Sciatic nerve (tissue), 2 donors: ENCODE data around the gene GNA15. TPM values are rescaled to one million over a fixed set of nuclear protein-coding genes. Genes with fewer than 3 reads are reported as not detected.

Source experiments
- ATAC-seq: fragments of 200-7000 bp; cut with Tn5 transposase; one replicate; pipeline ENCODE4 v1.9.1; 2020; ENCODE audit warnings: mild to moderate bottlenecking, moderate library complexity
- DNase-seq: peaks from one replicate; pipeline ENCODE4 v3.0.0-alpha.2; 2020; ENCODE audit warnings: low spot score
- intact Hi-C: fragments of 100-400 bp; cut with DNase I; formaldehyde crosslinking; loops from one replicate; pipeline ENCODE4 v1.14.2; 2022
- total RNA-seq: library from RNA; stranded (reverse); fragmentation: NEBNext Ultra II Directional; extraction: Animal tissue kit (Norgen Biotek cat#: 25700); gene quantifications from one replicate; pipeline ENCODE4 v1.2.1, GENCODE V29; 2021
- donor health status: DM: no; HTN: no; CAD: no.
- donor health status: DM: no; HTN: no; CAD: no.

GNA15 gene
- total RNA-seq, 1 donor from 2014 or later, result 9.5 TPM

DNA sequence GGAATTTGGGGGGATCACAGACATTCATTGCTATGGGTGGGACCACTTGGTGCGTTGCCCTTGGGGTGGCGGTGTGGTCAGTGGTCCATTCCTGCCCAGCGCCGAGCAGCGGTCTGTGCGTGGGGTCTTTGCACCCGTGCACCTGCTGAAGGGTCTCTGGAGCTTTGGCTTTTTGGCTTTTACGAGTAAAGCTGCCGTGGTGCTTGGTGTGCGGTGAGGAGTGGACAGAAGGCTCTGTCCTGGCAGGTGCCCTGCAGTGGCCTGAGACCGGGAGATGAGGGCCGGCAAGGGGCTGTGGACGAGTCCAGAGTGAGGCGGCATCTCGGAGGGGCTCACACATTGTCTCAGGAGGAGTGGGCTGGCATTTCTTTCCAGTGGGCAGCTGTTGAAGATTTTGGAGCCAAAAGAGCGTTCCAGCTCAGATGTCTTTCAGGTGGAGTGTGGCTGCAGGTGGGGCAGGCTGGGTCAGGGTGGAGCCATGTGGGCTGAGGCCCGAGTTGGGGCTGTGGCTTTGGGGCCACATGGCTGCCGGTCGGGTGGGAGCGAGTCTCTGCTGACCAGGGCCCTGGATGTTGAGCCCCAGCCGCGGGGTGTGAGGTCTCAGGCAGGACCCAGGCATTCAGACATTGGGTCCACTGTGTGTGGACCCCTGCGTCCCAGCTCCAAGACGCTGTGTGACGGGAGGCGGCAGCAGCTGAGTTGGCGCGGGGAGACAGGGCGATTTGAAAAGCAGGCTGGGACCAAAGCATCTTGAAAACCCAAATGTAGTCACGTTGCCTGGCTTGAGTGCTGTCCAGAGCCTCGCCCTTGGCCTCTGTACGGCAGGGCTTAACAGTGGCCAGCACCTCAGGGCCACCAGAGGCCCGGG is 30.0 kb upstream of the GNA15 start:
- intact Hi-C loops, result loop anchor here (10.0 kb wide), 1 partner anchor 151 kb away; no protein-coding TSS in a partner anchor
- peak; percentile 19 for ATAC-seq
- DNase-seq, result no peak

DNA sequence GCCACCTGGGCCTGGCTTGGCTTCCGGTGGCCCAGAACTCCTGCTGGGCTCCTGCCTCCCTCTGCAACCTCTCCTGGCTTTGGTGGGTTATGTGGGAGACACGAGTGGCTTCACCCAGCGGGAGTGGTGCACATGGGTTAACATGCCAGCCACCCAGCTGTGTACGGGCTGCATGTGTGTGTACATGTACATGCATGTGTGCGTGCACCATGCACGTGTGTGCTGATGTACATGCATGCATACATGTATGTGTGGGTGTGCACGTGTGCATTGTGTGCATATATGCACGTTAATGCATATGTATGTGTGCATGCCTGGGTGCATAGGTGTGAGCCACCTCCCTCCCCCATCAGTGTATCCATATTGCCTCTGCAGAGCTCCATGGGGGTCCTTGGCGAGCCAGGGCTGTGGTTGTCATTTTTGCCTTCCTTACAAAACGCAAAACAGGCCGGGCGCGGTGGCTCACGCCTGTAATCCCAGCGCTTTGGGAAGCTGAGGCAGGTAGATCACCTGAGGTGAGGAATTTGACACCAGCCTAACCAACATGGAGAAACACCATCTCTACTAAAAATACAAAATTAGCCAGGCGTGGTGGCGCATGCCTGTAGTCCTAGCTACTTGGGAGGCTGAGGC is 29.2 kb upstream of the GNA15 start:
- no peak for DNase-seq
- intact Hi-C loops, result loop anchor here (10.0 kb wide), 1 partner anchor 152 kb away; no protein-coding TSS in a partner anchor

DNA sequence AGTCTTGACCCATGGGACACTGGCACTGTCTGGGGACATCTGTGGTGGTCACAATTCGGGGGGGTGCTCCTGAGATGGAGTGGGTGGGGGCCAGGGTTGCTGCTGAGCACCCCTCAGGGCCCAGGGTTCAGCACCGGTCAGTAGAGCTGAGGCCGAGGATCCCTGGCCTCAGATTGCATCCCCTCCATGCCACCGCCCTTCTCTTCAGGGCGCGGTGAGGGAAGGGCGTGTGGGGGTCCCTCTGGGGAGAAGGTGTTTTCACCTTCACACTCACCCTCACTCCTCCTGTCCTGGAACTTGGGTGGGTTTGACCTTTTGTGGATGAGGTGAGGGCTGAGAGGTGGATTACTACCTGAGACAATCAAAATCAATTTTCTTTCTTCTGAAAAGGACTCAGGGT is 28.2 kb upstream of the GNA15 start:
- ATAC-seq (no peak), DNase-seq (no peak)
- intact Hi-C loops, result loop anchor here (10.0 kb wide), 1 partner anchor 153 kb away; no protein-coding TSS in a partner anchor

More for the DNA sequence above, 29.2 kb upstream of the GNA15 start:
- no peak for ATAC-seq

DNA sequence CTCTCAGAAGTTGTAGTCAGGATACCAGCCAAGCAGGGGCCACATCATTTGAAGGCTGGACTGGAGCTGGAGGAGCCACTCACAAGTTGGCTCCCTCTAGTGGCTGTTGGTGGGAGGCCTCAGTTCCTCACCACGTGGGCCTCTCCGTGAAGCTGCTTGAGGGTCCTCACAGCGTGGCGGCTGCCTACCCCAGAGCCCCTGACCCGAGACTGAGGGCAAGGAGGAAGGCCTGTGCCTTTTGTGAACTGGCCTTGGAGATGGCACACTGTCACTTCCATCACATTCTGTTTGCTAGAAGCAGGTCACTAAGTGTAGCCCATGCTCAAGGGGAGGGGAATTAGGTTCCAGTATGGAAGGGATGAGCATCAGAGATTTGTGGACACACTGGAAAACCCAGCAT is 27.1 kb upstream of the GNA15 start:
- peak; percentile 51 for ATAC-seq
- no peak for DNase-seq
- intact Hi-C loops, result loop anchor here (10.0 kb wide), 1 partner anchor 154 kb away; no protein-coding TSS in a partner anchor

DNA sequence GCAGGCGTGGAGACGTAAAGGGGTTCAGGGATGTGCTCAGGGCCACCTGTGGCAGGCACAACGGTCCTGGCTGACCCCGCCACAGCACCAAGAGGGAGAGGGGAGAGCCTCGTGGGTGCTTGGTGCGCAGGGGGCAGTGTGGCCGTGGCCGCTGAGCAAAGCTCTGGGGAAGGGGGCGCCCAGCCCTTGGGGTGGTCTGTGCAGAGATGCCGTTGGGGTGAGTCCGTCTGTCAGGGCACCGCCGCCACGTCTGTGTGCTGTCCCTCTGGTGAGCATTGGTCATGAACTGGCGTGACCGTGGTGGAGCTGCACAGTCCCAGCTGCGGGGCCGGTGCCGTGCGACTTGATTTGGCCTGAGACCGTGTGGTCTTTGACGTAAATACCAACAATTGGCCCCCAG is 26.3 kb upstream of the GNA15 start:
- intact Hi-C loops, result loop anchor here (10.0 kb wide), 1 partner anchor 155 kb away; no protein-coding TSS in a partner anchor
- no peak for DNase-seq
- ATAC-seq, result no peak

DNA sequence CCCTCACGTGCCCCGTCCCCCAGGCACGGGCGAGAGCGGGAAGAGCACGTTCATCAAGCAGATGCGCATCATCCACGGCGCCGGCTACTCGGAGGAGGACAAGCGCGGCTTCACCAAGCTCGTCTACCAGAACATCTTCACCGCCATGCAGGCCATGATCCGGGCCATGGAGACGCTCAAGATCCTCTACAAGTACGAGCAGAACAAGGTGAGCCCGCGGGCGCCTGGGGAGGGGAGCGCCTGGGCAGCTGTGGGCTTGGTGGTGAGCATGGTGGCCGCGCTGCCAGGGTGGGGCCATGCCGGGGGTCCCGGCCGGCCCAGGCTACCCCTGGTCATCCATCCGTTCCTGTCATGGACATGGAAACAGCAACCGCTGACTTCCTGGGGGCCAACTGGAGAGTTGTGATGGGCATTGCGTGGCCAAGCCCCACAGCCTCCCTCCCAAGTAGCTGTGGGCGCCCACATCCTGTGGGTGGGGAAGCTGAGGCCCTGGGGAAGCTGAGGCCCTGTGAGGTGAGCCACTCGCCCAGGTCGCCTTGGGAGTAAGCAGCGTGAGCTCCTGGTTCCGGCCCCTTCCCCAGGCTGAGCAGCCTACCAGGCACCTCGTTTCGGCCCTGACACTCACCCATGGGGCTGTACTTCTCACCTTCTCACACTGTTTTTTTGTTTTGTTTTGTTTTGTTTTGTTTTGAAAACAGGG is 25.6 kb upstream of the GNA15 start:
- ATAC-seq, result no peak
- no peak for DNase-seq
- intact Hi-C loops, result no loop called here

DNA sequence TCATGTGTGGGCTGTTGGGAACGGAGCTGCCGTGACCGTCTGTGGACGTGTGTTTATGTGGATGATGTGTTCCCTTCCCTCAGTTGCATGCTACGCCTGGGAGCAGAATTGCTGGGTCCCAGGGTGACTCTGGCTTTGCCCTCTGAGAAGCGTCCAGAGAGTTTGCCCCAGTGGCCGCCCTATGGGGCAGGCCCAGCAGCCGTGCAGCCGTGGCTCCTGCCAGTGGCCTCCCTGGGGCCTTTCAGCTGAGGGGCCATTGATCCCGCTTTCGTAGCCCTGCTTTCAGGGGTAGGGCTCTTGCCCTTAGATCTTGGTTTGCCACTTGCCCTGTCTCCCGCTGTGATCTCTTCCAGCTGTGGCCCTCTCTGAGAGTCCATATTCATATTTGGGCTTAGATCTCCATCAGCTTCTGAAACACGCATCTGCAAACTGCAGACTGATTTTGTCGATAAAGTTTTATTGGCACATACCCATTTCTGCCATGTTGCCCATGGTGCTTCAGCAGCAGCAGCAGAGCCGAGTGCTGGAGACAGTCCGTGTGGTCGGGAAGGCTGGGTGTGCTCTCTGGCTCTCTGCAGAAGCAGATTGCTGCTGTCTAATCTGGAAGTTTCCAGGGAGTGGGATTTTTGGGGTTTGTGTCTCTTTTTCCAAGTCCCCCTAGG is 24.1 kb upstream of the GNA15 start:
- ATAC-seq, result no peak
- no peak for DNase-seq
- intact Hi-C loops, result no loop called here

DNA sequence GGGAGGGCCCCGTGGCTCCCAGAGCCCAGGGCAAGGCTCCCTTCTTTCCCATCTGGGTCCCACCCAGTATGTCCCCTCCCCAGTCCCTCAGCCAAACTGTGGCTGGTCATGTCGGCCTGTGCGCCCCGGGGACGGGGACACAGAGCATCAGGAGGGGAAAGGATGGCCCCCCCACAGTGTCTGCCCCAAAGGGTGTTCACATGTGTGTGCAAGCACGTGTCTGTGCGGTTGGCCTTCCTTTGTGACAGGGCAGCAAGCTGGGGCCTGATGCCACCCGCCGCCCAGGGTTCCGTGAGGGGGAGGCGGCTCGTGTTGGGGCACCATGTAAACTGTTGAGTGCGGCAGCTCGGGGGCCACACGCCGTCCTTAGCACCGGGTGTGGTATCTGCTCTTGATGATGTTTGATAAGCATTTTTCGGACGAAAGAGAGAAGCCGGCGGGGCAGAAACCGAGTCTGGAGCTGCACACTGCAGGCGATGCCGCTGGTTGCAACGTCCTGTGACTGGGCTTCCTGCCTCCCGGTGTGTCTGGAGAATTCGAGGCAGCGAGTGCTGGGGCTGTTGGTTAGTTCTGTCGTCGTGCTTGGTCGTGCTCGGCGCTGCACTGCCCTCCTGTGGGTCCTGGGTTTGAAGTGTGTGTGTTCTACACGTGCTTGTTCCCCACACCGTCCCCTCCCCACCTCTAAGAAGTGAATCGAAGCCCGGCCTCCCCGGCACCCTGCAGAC is 23.3 kb upstream of the GNA15 start:
- DNase-seq (no peak), ATAC-seq (no peak)

DNA sequence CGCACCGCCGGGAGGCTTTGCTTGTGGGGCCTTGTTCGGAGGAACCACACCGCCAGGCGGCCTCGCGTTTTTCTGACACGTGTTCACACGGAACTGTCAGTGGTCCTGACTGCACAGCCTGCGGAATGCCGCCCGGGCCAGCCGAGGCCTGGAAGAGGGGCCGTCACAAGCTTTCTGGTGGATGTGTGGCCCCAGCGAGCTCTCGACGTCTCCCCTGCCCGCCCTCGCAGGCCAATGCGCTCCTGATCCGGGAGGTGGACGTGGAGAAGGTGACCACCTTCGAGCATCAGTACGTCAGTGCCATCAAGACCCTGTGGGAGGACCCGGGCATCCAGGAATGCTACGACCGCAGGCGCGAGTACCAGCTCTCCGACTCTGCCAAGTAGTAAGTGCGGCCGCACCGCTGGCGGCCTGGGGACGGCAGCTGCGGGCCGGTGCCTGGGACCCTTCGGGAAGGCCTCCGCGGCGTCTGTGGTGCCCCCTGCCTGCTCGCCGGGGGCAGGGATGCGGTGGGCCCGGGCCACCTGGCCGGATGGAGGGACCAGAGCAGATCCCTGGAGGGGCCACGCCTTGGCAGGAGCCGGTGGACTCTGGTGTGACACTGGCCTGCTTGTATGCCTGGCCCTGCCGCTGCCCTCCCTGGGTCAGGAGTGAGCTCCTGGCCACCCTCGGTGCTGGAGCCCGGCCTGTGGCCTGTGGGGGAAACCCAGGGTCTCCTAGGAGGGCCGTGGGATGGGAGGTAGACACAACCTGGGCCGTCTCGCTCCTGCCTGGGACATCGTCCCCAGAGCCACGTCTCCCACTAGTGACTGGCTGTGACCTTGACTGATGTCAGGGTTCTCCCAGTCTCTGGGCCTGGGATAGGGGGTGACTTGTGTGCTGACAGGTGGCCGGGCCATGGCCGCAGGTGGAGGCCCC is 22.5 kb upstream of the GNA15 start:
- intact Hi-C loops, result no loop called here
- DNase-seq (no peak), ATAC-seq (no peak)

More for the DNA sequence above, 23.3 kb upstream of the GNA15 start:
- intact Hi-C loops, result no loop called here

DNA sequence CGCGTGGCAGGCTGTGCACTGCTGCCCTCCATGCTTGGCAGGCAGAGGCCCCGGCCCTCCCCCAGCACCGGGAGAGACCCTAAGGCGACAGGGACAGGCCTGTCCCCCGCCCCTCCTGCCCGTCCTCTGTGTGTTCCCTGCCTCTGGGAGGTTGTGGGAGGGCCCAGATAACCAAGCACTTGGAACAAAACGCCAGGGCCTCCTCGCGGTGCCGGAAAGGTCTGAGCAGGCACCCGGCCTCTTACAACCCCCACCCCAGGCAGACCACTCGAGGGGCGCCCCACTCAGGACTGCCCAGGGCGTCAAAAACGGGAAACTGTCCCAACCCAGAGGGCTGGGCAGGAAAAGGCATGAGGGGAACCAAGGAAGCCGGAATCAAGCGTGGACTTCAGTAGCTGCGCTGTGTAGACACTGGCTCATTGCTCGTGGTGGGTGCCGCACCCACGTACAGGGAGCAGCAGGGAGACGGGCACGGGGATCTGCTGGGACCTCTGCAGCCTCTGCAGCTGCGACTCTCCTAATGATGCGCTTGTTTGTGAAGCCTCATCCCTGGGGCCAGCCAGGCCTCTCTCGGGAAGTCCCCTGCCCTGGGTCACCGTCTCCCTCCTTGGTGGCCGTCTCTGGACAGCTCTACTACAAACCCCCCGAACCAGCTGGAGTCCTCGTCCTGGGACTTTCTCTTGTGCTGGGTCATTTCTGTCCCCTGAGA is 21.7 kb upstream of the GNA15 start:
- DNase-seq (no peak), ATAC-seq (no peak)
- intact Hi-C loops, result no loop called here

DNA sequence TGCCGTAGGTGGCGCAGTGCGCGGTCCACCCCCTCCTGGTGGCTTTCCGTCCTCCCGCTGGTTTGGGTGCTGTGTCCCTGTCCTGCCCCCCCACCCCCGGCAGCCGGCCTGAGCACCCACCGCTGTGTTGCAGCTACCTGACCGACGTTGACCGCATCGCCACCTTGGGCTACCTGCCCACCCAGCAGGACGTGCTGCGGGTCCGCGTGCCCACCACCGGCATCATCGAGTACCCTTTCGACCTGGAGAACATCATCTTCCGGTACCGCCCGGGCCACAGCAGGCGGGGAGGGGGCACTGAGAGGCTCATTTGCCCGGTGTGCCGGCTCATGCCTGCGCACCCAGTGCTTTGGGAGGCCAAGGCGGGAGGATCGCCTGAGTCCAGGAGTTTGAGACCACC is 21.0 kb upstream of the GNA15 start:
- intact Hi-C loops, result no loop called here
- no peak for ATAC-seq
- DNase-seq, result no peak

DNA sequence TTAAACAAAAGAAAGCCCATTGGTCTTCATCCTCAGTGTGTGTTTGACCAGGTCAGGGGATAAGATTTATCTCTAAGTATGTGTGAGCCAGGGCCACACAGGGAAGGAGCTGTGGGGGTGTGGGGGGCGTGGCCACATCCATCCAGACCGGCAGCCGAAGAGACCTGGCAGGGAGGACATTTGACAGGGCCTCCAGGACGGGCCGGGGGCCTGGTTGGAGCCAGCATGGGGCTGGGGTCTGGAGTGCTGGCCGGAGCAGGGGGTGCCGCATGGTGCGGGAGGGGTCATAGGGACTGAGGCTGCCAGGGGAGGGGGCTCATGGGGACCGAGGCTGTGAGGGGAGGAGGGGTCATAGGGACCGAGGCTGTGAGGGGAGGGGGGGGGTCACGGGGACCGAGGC is 20.4 kb upstream of the GNA15 start:
- intact Hi-C loops, result no loop called here
- DNase-seq, result no peak
- no peak for ATAC-seq

DNA sequence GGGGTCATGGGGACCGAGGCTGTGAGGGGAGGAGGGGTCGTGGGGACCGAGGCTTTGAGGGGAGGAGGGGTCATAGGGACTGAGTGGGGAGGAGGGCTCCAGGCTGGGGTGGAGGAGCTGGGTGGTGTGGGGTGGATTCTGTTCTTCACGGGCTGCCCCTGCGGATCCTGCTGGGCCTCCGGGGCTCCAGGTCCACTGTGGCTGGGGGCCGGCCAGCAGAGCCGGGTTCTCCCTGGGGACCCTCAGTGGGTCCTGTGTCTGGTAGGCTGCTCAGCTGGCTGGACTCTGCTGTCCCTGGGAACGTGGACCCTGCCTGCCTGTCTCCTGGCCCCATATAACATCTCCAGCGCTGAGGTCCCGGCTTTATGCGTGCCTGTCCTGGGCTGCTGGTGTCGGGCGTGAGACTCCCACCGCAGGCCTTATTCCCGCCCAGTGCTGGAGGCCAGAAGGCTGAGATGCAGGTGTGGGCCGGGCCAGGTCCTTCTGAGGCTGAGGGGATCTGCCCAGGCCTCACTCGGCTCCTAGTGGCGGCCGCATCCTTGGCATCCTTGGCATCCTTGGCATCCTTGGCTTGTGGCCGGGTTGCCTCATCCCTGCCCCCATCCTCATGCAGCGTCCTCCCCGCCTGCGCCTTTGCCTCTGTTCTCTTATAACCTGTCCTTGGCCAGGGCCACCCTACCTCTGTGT is 19.8 kb upstream of the GNA15 start:
- no peak for DNase-seq
- ATAC-seq, result no peak
- intact Hi-C loops, result no loop called here

DNA sequence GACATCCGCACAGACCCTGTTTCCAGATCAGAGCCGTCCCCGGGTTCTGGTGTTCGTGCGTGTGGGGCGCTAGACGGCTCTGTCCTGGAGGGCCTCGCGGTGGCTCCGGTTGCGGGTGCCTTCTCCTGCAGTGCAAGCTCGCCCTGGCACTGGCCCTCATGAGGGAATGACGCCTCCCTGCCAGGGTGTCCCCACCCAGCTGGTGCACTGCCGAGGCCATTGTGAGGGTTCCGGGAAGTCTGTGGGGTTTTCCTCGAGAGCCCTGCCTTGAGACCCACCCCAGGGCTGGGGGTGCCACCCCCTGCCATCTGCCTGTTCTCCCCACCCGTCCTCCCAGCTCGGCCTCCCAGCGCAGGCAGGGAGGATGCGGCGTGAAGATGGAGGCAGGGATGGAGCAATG is 19.2 kb upstream of the GNA15 start:
- ATAC-seq, result no peak
- DNase-seq, result no peak
- intact Hi-C loops, result no loop called here

DNA sequence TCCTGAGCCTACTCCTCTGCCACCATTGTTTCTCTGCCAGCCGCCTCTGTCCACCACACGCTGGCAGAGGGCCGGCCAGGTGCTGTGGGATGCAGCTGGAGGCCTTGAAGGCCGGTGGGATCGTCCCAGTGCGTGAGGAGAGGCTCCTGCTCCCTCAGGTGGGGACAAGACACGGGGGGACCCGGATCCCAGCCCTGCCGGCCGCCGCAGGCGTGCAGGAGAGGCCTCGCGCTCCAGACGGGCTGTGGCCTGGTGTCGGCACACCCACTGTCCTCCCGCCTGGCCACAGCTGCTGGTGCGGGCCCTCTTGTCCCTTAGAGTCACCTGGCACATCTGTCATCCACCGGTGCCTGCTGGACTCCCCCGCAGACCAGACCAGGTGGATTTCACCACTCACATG is 18.1 kb upstream of the GNA15 start:
- ATAC-seq (no peak), DNase-seq (no peak)
- intact Hi-C loops, result no loop called here

DNA sequence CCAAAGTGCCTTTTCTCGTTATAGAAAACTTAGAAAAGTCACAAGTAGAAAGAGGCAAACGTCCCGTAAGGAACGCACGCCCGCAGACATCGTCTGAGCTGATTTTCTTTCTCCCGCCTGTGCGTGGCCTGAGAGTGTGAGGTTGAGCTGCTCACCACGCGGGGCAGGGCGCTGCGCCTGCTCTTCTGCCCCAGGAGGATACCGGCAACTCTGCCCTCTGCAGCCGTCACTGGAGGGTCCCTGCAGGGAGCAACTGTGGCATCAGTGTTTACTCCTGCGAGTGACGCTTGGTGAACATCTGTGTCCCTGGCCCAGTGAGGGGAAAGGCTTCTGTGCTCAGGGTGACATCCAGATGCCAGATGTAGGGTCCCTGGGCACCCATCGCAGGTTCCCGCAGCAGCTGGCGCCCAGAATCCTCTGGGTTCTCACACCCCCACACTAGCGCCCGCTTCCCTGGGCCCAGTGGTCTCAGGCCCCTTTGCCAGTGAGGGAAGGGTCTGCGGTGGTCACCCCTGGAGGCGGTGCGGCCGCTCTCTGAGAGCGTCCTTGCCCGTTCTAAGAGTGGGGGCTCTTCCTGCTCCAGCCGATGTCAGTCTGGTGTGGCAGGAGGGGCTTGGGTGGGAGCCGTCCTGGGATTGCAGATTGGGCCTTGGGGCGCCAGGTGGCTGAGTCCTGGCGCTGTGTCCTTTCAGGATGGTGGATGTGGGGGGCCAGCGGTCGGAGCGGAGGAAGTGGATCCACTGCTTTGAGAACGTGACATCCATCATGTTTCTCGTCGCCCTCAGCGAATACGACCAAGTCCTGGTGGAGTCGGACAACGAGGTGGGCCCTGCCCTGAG is 17.4 kb upstream of the GNA15 start:
- intact Hi-C loops, result no loop called here
- ATAC-seq (no peak), DNase-seq (no peak)
